ENCODE results near the gene ATP4B. TPM values are rescaled to one million over a fixed set of nuclear protein-coding genes. Genes with fewer than 3 reads are reported as not detected.

ATP4B gene
- total RNA-seq, 1 donor from 2014 or later: not detected

DNA sequence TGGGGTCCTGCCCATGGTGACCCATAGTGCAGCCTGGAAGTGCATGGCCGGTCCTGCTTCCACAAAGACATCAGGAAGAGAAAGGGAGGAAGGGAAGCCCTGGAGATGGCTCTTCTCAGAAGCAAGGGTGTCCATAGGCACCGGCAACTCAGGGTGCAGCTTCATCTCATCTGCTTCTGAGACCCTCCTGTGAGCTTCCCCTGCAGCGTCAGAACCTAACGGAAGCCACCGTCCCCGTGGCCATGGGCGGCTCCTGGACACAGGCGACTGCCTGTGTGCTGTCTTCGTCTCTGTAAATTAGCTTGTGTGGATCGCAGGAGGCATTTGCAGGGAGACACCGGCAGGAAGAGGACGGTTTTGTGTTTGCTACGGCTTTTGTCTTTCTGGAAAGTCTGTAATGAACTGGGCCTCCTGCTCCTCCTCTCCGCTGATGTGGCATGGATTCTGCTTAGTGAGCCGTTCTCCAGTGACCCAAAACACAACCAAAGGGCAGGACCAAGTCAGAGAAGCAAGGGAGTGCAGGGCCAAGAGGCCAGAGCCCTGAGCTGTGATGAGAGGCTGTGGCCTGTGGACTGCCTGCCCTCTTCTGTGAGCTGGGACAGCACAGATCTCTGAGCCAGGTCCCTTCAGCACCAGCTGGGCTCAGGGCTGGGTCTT lies 2.5 kb downstream of the ATP4B start:
- Histone ChIP-seq H3K27me3 (no peaks in the 10 kb centered on the region), H3K9me3 (peaks cover 0 to 3% of the 10 kb centered on the region in 2 donors), H3K27ac (no peak overlapping the region), H3K4me3 (no peak overlapping the region), H3K36me3 (no peaks in the 10 kb centered on the region), H3K4me1 (no peaks in the 10 kb centered on the region)
- TF ChIP-seq, protein P1, sequence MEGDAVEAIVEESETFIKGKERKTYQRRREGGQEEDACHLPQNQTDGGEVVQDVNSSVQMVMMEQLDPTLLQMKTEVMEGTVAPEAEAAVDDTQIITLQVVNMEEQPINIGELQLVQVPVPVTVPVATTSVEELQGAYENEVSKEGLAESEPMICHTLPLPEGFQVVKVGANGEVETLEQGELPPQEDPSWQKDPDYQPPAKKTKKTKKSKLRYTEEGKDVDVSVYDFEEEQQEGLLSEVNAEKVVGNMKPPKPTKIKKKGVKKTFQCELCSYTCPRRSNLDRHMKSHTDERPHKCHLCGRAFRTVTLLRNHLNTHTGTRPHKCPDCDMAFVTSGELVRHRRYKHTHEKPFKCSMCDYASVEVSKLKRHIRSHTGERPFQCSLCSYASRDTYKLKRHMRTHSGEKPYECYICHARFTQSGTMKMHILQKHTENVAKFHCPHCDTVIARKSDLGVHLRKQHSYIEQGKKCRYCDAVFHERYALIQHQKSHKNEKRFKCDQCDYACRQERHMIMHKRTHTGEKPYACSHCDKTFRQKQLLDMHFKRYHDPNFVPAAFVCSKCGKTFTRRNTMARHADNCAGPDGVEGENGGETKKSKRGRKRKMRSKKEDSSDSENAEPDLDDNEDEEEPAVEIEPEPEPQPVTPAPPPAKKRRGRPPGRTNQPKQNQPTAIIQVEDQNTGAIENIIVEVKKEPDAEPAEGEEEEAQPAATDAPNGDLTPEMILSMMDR (IDR thresholded peaks at IDR 0.05): no peak
- intact Hi-C loops (cut with DNase I): no loop called here
- no peak for DNase-seq (ENCODE audit: low spot score in 2 of 2)

DNA sequence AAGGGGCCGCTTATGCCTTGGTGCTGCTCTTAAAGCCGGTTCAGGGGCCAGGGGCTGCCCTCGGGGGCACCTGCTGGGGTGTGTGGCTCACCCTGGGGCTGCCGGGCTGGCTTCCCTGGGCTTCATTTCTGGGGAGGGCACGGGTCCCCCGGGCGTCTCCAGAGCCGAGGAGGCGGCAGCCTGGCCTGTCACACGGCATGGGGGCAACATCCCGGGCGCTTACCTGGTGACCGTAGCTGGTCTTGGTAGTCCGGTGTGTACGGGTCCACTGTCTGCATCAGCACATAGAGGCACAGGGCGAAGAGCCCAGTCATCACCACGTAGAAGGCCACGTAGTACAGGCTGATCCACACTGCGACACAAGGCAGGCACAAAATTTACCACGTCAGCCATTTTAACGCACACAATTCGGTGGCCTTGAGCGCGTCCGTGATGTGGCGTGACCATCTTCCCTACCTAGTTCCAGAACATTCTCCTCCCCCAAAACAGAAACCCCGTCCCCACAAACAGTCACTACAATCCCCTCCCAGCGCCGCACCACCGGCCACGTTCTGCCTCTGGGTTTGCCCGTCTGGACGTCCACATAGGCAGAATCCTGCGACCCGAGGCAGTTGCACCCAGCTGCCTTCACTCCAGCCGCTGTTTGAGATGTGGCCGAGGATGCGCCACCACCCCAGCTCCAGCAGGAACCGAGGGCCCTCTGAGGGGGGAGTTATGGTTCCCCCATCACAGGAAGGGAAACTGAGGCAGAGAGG lies 3.2 kb downstream of the ATP4B start:
- Histone ChIP-seq H3K36me3 (no peaks in the 10 kb centered on the region), H3K9me3 (no peaks in the 10 kb centered on the region), H3K27ac (no peak overlapping the region), H3K27me3 (no peaks in the 10 kb centered on the region), H3K4me3 (no peak overlapping the region), H3K4me1 (no peaks in the 10 kb centered on the region)
- intact Hi-C loops (cut with DNase I): no loop called here
- DNase-seq (ENCODE audit: low spot score in 2 of 2): peak in 1 of 2 donors; percentile 48
- TF ChIP-seq, protein P1 (IDR thresholded peaks at IDR 0.05): no peak

DNA sequence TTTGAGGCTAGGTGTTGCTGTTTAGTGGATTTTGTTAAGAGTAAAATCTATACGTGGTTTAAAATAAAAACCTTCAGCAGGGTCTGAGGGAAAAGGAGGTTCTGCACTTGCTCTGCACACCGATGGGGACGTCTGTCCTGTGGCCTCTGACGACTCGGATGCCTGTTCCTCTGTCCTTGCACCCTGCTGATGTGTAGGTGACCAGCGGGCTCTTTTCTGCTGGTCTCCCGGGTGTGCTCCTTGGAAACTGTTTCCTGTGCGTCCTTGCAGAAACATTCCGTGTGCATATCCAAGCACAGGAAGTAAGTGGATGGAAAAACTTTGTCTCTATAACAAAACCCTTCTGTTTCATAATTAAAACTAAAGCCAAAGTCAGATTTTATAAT lies 3.8 kb downstream of the ATP4B start:
- DNase-seq (ENCODE audit: low spot score in 2 of 2): no peak
- TF ChIP-seq, protein P1 (IDR thresholded peaks at IDR 0.05): no peak
- no peak overlapping the region for H3K27ac ChIP-seq
- H3K4me3 ChIP-seq: no peak overlapping the region
- H3K27me3 ChIP-seq: no peaks in the 10 kb centered on the region
- H3K36me3 ChIP-seq: no peaks in the 10 kb centered on the region
- no peaks in the 10 kb centered on the region for H3K9me3 ChIP-seq
- H3K4me1 ChIP-seq: no peaks in the 10 kb centered on the region
- intact Hi-C loops (cut with DNase I): no loop called here

DNA sequence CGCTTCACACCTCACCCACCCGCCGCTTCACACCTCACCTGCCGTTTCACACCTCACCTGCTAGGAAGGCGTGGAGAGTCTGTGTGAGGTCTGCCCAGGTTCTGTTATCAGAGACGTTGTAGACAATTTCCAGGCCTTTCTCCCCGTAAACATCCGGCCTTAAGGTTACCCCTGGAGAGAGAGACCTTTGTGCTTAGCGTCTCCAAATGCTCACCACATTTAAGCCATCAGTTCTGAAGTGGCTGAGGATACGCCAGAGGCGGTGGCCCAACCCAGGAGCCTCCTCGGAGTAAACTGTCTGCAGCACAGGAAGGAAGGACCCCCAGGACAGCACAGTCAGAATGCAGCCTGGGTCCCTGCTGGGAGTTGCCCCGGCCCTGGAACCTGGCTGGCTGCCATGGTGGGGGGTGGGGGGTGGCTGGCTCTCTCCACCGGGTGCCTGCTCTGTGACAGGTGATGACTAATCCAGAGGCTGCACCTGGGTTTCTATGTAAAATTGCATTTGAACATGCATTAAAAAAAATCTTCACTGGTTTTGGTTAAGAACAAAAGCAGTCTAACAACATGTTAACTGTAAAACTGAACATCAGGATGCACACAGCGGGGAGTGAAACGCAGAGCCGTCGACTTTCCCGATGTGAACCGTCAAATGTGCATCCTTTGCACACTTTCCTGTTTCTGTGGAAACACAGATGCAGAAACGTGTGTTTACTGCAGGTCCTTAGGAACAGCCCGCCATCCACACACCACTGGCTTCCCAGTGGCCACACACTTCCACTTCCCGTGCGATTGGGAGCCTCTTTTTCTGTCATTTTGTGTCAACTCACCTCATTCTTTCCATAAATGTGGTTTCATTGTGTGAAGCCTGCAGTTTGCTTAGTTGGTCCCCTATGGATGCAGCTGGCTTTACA lies 4.5 kb downstream of the ATP4B start:
- H3K9me3 ChIP-seq: no peaks in the 10 kb centered on the region
- no peak overlapping the region for H3K27ac ChIP-seq
- H3K36me3 ChIP-seq: no peaks in the 10 kb centered on the region
- no peak overlapping the region for H3K4me3 ChIP-seq
- peak in 1 of 2 donors; percentile 48 for DNase-seq (ENCODE audit: low spot score in 2 of 2)
- H3K27me3 ChIP-seq: no peaks in the 10 kb centered on the region
- no peaks in the 10 kb centered on the region for H3K4me1 ChIP-seq
- TF ChIP-seq, protein P1 (IDR thresholded peaks at IDR 0.05): no peak
- intact Hi-C loops (cut with DNase I): no loop called here

DNA sequence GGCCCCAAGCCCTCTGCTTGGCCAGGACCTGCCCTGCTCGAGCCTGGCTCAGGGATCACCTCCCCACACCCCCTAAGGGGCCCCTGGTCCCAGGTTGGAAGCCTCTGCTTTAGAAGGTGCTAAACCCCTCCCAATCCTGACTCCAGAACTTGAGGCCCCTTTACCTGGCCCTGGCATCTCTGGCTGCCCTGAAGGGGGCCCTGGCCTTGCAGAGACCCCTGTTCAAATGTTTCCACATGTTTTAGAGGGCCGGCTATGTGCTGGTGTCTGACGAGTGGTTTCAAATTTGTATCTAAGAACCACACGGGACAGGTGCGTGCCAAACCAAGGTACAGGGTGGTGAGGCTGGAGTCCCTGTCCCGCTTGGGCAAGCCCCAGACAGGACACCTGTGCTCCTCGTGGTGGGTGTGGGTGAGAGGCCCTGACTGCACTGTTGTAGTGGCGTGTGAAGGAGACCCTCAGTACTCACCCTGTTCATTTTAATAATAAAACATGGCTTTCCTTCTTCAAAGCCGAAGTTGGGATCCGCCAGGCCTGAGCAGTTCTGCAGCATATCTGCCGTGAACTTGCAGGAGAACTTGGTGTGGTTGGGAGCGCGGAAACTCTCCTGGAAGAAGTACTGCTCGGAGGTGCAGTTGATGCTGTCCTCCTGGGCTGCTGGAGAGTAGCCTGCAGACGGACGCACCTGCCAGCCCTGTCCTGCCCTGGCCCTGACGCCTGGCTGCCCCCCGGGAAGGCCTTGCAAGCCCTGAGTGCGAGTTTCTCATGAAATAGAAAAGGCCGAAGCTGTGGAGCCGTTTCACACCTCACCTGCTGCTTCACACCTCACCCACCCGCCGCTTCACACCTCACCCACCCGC lies 5.4 kb downstream of the ATP4B start:
- no peaks in the 10 kb centered on the region for H3K9me3 ChIP-seq
- DNase-seq (ENCODE audit: low spot score in 2 of 2): peak in 1 of 2 donors; percentile 51
- H3K4me1 ChIP-seq: peaks cover 4% of the 10 kb centered on the region in 2 donors
- no peak overlapping the region for H3K27ac ChIP-seq
- TF ChIP-seq, protein P1 (IDR thresholded peaks at IDR 0.05): no peak
- no peaks in the 10 kb centered on the region for H3K27me3 ChIP-seq
- H3K4me3 ChIP-seq: no peak overlapping the region
- intact Hi-C loops (cut with DNase I): no loop called here
- no peaks in the 10 kb centered on the region for H3K36me3 ChIP-seq
